Stomach (tissue), 19 donors: Measurements from ENCODE around the gene GPR151. TPM values are rescaled to one million over a fixed set of nuclear protein-coding genes. Genes with fewer than 3 reads are reported as not detected.

Experiments
- DNase-seq, 2 donors: peaks; one replicate each; pipeline versions ENCODE4 v3.0.0 to v3.0.0-alpha.2; 2013 to 2019
- H3K27ac ChIP-seq, 5 donors: fragments of 200-600 bp in 4 of 5; sonication (generic) in 4 of 5; one replicate each; pipeline ENCODE4 v1.5.1; 2013 to 2019; ENCODE audit warnings: mild to moderate bottlenecking in 1 of 5, moderate library complexity in 1 of 5
- H3K27me3 ChIP-seq, 3 donors: fragments of 200-600 bp; sonication (generic); one replicate each; pipeline ENCODE4 v1.5.1; 2017 to 2019; ENCODE audit warnings: mixed run types in 1 of 3
- H3K36me3 ChIP-seq, 4 donors: fragments of 200-600 bp; sonication (generic); 1 replicate in 3 of 4; 2 replicates in 1 of 4; pipeline ENCODE4 v1.5.1; 2016 to 2019
- H3K4me1 ChIP-seq, 4 donors: fragments of 200-600 bp; sonication (generic); one replicate each; pipeline ENCODE4 v1.5.1; 2016 to 2019
- H3K4me3 ChIP-seq, 4 donors: fragments of 200-600 bp; sonication (generic) in 3 of 4; one replicate each; pipeline ENCODE4 v1.5.1; 2016 to 2019; ENCODE audit warnings: mild to moderate bottlenecking in 1 of 4
- H3K9me3 ChIP-seq, 4 donors: fragments of 200-600 bp; sonication (generic); one replicate each; pipeline ENCODE4 v1.5.1; 2016 to 2019
- EP300 ChIP-seq: sonication (generic); formaldehyde crosslinking; IDR thresholded peaks from one replicate; pipeline ENCODE4 v1.6.1; 2017; ENCODE audit warnings: antibody characterized with exemption
- POLR2A ChIP-seq, 4 donors: fragments of 450-650 bp; IDR thresholded peaks; one replicate each; pipeline ENCODE4 v1.6.1; 2016; ENCODE audit warnings: antibody characterized with exemption in 4 of 4, control low read depth in 2 of 4, mild to moderate bottlenecking in 1 of 4, moderate library complexity in 1 of 4
- POLR2AphosphoS5 ChIP-seq, 3 donors: sonication (generic); formaldehyde crosslinking; IDR thresholded peaks; one replicate each; pipeline ENCODE4 v1.6.1; 2016; ENCODE audit warnings: antibody characterized with exemption in 3 of 3
- WGBS, 5 donors: extraction: QIAGEN DNeasy Blood & Tissue Kit in 3 of 5; methylation state at CpG; one replicate each; pipeline versions ENCODE4 v1.1.5 to v1.1.7; 2013 to 2018; 5-methylcytosine and 5-hydroxymethylcytosine counted together
- intact Hi-C: fragments of 100-400 bp; cut with DNase I; formaldehyde crosslinking; loops from one replicate; pipeline ENCODE4 v1.15.1; 2023; ENCODE audit warnings: low total_unique reads
- long read RNA-seq, 10 donors: transcript quantifications; one replicate each; lab custom pipeline, GENCODE V29; 2026
- polyA plus RNA-seq, 3 donors: library from polyadenylated mRNA; stranded (reverse); fragments of 200-250 nt; gene quantifications; one replicate each; pipeline ENCODE4 v1.2.3, GENCODE V29; 2013
- total RNA-seq, 5 donors: library from RNA; depleted of rRNA; stranded (reverse); fragments of >200 nt; gene quantifications; one replicate each; pipeline versions ENCODE4 v1.1.0 to v1.2.3, GENCODE V29; 2014 to 2016
- TF ChIP-seq, protein P1 (sequence below), 7 experiments: fragments of 450-650 bp in 4 of 7; fragments of 200-600 bp in 3 of 7; sonication (generic) in 3 of 7; IDR thresholded peaks; one replicate each; pipeline ENCODE4 v1.5.1; 2016 to 2019; ENCODE audit warnings: antibody characterized with exemption in 7 of 7, control low read depth in 2 of 7, mild to moderate bottlenecking in 1 of 7
- donor health status: healthy with polysubstance abuse.
- donor health status: Bipolar disorder and iron deficiency.
- donor health status: healthy.

Gene GPR151
- total RNA-seq (not detected), polyA plus RNA-seq (not detected)
- long read RNA-seq, donor 1: 0 reads
- long read RNA-seq, donor 2: 0 reads
- long read RNA-seq, donor 3: 0 reads
- long read RNA-seq, donor 4: 0 reads
- long read RNA-seq, donor 5, partial matches to known transcripts: 0 of 1 reads
- long read RNA-seq, donor 5, other reads (novel, unspliced or antisense): 0 of 1 reads
- long read RNA-seq, donor 6: 0 reads
- long read RNA-seq, donor 7: 0 reads
- long read RNA-seq, donor 8: 0 reads
- long read RNA-seq, donor 9: 0 reads
- long read RNA-seq, donor 10: 0 reads

- H3K36me3 ChIP-seq: peaks cover 2 to 18% (median 14%) of the 10 kb centered on the region in 4 donors
- no peaks in the 10 kb centered on the region for H3K9me3 ChIP-seq
- no peaks in the 10 kb centered on the region for H3K4me1 ChIP-seq
- no peak within 1 kb of the TSS for H3K27ac ChIP-seq
- intact Hi-C loops: no loop called here
- H3K27me3 ChIP-seq: no peaks in the 10 kb centered on the region
- DNase-seq: no peak
- no peak within 1 kb of the TSS for H3K4me3 ChIP-seq
- WGBS, 5 donors: 20 to 36% (median 24%) methylated on average over 3 of the region's 3 CpGs
- TF ChIP-seq POLR2A (IDR thresholded peaks at IDR 0.05): no peak
- TF ChIP-seq, protein P1, sequence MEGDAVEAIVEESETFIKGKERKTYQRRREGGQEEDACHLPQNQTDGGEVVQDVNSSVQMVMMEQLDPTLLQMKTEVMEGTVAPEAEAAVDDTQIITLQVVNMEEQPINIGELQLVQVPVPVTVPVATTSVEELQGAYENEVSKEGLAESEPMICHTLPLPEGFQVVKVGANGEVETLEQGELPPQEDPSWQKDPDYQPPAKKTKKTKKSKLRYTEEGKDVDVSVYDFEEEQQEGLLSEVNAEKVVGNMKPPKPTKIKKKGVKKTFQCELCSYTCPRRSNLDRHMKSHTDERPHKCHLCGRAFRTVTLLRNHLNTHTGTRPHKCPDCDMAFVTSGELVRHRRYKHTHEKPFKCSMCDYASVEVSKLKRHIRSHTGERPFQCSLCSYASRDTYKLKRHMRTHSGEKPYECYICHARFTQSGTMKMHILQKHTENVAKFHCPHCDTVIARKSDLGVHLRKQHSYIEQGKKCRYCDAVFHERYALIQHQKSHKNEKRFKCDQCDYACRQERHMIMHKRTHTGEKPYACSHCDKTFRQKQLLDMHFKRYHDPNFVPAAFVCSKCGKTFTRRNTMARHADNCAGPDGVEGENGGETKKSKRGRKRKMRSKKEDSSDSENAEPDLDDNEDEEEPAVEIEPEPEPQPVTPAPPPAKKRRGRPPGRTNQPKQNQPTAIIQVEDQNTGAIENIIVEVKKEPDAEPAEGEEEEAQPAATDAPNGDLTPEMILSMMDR (IDR thresholded peaks at IDR 0.05): no peak
- TF ChIP-seq POLR2AphosphoS5 (IDR thresholded peaks at IDR 0.05): no peak
- no peak for TF ChIP-seq EP300
Measured at GRCh38 chr5:146516151-146516475, at the start of gene GPR151. Gene GPR151 (minus strand): TSS chr5:146516190. CDS start chr5:146516113, 77 bp downstream.

GRCh38 chr5:146564007-146564762 lies 48.2 kb upstream of the GPR151 start:
- TF ChIP-seq, protein P1 (IDR thresholded peaks at IDR 0.05): no peak
- Histone ChIP-seq H3K9me3 (no peaks in the 10 kb centered on the region), H3K4me3 (no peak overlapping the region), H3K36me3 (no peaks in the 10 kb centered on the region), H3K27me3 (no peaks in the 10 kb centered on the region), H3K4me1 (no peaks in the 10 kb centered on the region), H3K27ac (no peak overlapping the region)
- no peak for DNase-seq
- 56 to 75% (median 62%) methylated on average over 2 of the region's 2 CpGs for WGBS, 5 donors
- intact Hi-C loops: no loop called here

DNA sequence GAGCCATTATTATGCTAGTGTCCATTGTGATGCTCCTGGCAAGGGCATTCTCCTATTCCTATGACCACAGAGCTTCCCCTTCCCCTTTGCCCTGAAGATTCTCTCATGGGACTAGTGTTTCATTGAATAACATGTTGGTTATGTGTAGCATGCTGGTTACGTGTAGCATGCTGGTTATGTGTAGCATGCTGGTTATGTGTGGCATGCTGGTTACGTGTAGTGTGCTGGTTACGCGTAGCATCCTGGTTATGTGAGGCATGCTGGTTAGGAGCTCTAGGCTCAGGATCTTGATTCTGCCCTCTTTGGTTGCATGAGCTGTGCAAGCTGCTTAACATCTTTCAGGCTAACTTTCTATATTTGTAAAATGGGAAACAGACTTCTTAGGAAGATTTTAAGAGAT lies 46.5 kb upstream of the GPR151 start:
- Histone ChIP-seq H3K4me3 (no peak overlapping the region), H3K27me3 (no peaks in the 10 kb centered on the region), H3K4me1 (no peaks in the 10 kb centered on the region), H3K9me3 (no peaks in the 10 kb centered on the region), H3K36me3 (no peaks in the 10 kb centered on the region), H3K27ac (no peak overlapping the region)
- no peak for DNase-seq
- intact Hi-C loops: no loop called here
- 94 to 97% (median 96%) methylated on average over 4 of the region's 4 CpGs for WGBS, 5 donors
- TF ChIP-seq POLR2A (IDR thresholded peaks at IDR 0.05) (no peak), POLR2AphosphoS5 (IDR thresholded peaks at IDR 0.05) (no peak), EP300 (no peak)
- TF ChIP-seq, protein P1 (IDR thresholded peaks at IDR 0.05): no peak

DNA sequence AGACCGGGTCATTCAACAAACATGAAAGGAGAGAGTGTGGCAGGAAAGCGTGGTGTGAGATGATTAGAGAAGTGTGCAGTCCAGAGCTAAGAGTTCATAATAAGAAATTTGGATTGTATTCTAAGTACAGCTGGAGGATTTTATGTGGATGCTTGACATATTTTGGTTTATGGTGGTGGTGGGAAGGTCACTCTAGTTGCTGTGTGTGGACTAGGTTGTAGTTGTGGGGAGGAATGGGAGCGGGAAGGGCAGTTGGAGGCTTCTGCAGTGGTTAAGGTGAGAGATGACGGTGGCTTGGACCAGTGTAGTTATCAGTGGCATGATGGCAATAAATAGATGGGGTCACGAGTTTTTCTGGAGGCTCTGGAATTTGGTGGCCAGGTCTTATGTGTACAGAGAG lies 45.7 kb upstream of the GPR151 start:
- DNase-seq: no peak
- Histone ChIP-seq H3K27me3 (no peaks in the 10 kb centered on the region), H3K27ac (no peak overlapping the region), H3K9me3 (no peaks in the 10 kb centered on the region), H3K36me3 (no peaks in the 10 kb centered on the region), H3K4me1 (no peaks in the 10 kb centered on the region), H3K4me3 (no peak overlapping the region)
- intact Hi-C loops: no loop called here
- TF ChIP-seq POLR2A (IDR thresholded peaks at IDR 0.05) (no peak), POLR2AphosphoS5 (IDR thresholded peaks at IDR 0.05) (no peak), EP300 (no peak)
- TF ChIP-seq, protein P1 (IDR thresholded peaks at IDR 0.05): no peak
- WGBS, 5 donors: 74 to 84% (median 78%) methylated on average over 5 of the region's 5 CpGs
